NCI-H1105 (cell line): ENCODE results near the gene RMI2.

ENCODE experiments used
- DNase-seq: peaks from one replicate; lab custom pipeline; 2025; lab: John Stamatoyannopoulos, UW

Gene RMI2

GRCh38 chr16:11399261-11399831, 54.1 kb downstream of the RMI2 start:
- DNase-seq = no peak

GRCh38 chr16:11400076-11400475, 54.8 kb downstream of the RMI2 start:
- no peak for DNase-seq
